IPS-18c (cell line): Measurements from ENCODE around the gene MIER3.
A peak's percentile ranks its signal among the peaks of the same experiment; 100 is the strongest.

Experiments
- H3K4me3 ChIP-seq: 2 replicates; pipeline ENCODE4 v1.7.0; 2013; ENCODE audit warnings: low read depth, mild to moderate bottlenecking, low read length, moderate library complexity; ENCODE audit not compliant: insufficient read depth
- H3K9me3 ChIP-seq: one replicate; pipeline ENCODE4 v1.6.1; 2013; ENCODE audit warnings: mild to moderate bottlenecking, low read length, moderate library complexity; ENCODE audit not compliant: control insufficient read depth, insufficient read depth

Gene MIER3

DNA sequence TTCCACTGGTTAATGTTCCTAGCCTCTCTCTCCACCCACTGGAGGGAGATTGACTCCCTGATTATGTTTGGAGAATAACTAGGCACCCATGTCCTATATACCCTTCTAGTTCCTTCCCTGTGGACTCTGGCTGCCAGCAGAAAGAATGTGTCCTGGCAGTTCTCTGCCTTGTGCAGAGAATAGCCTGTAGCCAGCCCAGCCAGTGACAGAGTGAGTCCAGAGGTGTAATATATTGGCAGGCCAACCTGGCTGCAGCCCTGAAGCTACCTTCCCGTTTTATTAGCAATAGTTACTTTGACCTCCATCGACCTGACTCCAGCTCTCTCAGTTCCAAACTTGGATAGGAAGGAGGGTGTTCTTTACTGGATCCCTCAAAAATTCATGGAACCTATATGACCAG, 34.4 kb downstream of the MIER3 start:
- H3K4me3 ChIP-seq, result no peak overlapping the region
- H3K9me3 ChIP-seq, result no peaks in the 10 kb centered on the region

DNA sequence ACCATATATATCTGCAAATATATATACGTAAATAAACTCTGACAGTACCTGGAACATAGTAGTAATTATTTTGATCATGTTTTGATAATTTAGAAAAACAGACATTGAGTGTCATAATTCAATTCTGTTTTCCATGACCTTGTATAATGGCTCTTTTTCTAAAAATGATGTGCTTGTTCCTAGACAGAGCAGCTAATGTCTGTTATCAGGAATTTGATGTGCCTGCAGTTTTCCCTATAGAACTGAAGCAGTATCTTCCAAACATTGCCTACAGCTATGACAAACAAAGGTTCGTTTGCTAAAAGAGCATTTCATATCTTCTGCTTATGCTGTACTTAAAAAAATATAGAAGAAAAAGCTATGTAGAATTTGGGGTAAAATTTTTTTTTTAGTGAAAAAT, 37.2 kb downstream of the MIER3 start:
- Histone ChIP-seq H3K4me3 (no peak overlapping the region), H3K9me3 (no peaks in the 10 kb centered on the region)

DNA sequence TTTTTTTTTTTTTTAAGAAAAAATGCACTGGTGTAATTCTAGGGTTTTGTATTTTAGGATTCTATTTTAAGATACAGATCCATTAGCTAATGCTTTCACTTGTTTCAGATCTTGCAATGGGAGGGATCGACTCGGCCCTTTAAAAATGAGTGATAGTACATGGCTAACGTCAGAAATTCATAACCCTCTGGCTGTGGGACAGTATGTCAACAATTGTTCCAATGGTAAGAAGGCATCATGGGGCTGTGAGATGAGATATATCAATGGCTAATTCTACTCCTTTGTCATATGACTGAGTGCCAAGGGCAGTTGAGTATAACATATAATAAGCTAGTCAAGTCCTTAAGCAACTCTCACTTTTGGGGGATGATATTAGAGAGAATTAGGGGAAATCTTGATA, 38.2 kb downstream of the MIER3 start:
- H3K4me3 ChIP-seq, result no peak overlapping the region
- no peaks in the 10 kb centered on the region for H3K9me3 ChIP-seq

DNA sequence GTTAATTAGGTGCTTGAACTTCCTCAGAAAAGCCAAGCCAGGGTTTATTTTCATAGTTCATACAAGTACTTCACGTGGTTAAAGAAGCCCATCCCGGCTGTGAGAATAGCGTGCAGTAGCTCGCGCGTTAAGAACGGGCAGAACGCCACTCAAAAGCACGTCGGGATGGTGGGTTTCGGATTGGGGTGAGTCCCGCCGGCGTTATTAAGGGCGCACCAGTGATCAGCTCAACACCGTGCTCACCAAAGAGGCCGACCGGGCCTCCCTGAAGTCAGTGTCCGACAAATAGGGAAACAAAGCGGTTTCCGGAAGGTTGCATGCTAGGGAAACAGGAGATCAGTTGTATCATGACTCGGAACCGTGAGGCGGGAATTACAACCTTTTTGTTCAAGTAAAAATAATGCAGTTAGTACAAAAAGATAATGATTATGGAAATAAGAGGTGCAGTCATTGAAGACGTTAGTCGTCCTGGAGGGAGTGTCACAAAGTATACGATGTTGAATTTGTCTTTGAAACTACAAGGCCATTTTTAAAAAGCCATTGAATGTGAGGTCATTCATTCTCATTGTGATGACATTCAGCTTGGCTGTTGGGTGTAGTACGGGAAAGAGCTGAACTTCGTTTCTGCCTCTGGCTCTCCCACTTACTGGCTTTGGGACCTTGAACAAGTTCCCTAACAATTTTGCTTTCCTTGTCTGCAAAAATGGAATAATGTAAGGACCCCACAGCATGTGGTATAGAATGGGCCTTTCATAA, 41.5 kb downstream of the MIER3 start:
- Histone ChIP-seq H3K9me3 (no peaks in the 10 kb centered on the region), H3K4me3 (peak overlapping the region; percentile 48)

DNA sequence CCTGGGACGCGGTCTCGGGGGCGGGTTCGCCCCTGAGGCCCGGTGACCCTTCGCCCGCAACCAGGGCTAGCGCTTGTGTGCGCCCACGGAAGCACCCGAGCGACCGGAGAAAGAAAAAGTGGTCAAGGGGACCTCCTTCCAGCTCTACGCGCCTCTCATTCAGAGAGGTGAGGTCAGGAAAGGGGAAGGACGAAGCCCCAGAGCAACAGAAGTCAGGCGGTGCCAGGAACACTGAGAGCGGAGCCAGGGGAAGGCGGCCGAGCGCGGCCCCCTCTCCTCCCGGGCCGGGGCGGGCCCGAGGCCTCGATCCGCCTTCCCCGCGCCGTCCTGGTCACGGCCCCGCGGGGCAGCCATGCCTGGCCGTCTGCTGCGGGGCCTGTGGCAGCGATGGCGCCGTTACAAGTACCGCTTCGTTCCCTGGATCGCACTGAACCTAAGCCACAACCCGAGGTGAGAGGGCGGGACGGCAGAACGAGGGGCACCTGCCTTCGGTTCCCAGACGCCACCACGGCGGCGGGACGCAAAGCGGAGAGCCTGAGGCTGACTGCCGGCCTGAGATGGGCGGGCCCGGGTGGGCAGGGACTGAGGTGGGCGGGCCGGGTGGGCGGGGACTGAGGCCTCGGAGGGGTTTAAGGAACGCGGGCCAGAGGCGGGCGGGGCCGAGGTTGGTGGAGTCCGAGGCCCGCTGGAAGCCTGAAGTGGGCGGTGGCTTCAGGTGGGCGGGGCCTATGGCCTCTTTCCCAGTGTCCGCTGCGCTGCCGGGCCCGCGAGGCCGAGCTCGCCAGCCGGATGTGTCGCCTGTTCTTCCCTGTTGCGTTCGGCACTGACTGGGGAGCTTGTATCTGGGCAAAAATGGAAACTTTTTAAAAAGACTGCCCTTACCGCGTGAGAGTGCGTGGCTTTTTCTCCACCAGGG, 42.4 kb downstream of the MIER3 start, which contains the start of gene SETD9:
Gene SETD9 (plus strand): TSS at position 303 of the 916 bp plus-strand sequence. CDS start 50 bp downstream, at position 353.
- H3K4me3 ChIP-seq, result peak within 1 kb of the TSS; percentile 79
- H3K9me3 ChIP-seq, result no peaks in the 10 kb centered on the region

DNA sequence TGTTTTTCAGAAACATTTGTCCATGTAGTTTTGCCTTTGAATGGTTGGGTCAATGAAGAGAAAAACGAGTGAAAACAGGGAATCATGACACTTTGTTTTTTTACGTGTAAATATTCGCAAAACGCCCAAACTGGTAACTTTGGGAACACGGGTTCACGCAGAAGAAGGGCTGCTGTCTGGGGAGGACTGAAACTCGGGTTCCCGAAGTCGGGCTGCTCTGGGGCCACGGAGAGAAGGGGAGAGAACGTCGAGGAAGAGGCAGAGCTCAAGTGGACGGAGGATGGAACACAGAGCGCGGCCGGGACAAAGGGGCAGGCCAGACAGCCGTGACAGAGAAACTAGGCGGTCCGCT, 43.0 kb downstream of the MIER3 start:
- peak overlapping the region; percentile 79 for H3K4me3 ChIP-seq
- H3K9me3 ChIP-seq, result no peaks in the 10 kb centered on the region

DNA sequence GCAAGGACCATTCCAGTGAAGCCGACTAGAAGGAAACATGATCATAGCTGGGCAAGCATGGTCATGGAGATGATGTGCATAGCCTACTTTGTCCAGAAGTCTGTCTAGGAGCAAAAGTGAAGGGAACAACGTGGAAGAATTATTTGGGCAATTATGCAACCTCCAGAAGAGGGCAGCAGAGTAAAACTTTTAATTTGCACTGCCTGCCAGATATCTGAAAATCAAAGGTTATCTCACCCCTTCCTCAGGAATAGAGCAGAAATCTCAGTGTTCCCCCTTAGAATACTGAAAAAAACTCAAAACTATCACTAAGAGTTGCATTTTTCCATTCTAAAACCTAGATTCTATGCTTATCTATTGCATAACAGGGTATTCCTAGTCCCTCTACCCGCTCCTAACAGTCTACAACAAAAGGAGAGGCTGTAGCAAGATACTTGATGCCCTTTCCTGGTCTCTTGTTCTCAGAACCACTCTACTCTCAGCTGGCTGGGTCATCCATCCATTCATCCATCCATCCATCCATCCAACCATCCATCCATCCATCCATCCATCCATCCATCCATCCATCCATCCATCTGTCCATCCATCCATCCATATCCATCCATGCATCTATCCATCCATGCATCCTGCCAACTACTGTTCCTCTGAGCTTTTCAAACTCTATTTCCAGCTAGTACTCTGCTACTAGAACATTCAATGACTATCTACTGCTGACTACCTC, 50.9 kb downstream of the MIER3 start:
- no peak overlapping the region for H3K4me3 ChIP-seq

DNA sequence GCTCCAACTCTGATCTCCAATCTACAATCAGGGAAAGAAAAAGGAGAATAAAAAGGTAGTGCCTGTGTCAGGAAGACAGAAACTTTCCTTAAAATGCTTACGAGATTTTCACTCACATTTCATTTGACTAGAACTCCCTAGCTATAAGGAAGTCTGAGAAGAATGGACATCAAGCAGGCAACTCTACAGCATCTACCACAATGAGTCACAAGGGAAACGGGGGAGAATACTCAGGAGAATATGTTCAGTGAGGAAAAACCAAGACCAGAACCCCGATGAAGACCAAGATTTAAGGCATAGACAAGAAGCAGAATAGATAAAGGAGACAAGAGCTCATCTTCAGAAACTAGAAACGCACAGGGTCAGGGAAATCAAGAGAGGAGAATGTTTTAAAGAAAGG, 51.5 kb downstream of the MIER3 start:
- no peaks in the 10 kb centered on the region for H3K9me3 ChIP-seq
- H3K4me3 ChIP-seq, result no peak overlapping the region

More for the DNA sequence above, 50.9 kb downstream of the MIER3 start:
- H3K9me3 ChIP-seq, result no peaks in the 10 kb centered on the region

DNA sequence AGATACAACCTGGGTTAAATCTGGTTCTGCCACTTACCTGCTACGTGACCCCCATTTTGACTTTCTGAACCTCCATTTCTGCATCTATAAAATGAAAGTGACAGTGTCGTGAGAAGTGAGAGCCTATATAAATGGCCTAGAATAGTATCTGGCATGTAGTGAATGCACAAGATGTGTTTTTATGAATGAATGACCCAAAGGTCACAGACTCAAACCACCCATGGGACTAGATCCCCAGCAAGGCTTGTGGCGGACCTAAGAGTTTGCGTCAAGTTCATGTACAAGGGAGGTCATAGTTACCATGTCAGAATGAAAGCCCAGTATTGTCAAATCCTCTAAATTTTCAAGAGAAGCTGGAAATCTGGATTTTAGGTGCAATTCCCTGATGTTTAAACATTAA, 53.7 kb downstream of the MIER3 start:
- Histone ChIP-seq H3K9me3 (no peaks in the 10 kb centered on the region), H3K4me3 (no peak overlapping the region)

DNA sequence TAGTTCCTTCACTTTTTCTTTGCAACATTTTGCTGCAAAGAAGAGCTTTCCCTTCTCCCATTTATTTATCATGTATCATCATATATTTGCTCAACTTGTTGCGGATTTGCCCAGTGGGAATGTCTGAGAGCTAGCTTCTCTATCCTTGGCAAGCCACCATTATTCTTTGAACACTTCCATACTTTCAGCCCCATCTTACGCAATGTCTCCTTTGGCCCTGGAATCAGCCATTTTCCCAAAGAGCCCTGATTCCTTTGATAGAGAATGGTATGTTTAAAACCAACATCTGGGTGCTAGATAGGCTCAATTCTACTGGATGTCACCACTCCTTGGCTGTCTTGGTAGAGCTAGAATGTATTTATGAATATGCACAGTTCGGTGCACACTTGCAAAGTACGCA, 55.2 kb downstream of the MIER3 start:
- no peak overlapping the region for H3K4me3 ChIP-seq

DNA sequence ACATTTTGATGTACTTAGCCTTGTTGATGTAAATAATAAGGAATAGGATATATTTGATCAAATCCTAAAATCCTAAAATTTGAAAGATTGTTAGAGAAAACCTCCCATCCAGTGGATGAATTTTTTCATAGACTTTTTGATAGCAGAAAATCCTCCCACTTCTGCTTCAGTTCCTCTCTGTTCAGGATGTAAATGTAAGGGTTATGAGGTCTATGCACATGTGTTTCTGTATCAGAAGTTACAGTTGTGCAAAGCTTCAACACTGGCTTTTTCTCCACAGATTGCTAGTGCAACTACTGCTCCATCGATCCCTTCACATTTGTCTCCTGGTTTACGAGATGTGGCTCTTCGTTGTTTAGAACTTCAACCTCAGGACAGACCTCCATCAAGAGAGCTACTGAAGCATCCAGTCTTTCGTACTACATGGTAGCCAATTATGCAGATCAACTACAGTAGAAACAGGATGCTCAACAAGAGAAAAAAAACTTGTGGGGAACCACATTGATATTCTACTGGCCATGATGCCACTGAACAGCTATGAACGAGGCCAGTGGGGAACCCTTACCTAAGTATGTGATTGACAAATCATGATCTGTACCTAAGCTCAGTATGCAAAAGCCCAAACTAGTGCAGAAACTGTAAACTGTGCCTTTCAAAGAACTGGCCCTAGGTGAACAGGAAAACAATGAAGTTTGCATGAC, 58.5 kb downstream of the MIER3 start:
- Histone ChIP-seq H3K4me3 (no peak overlapping the region), H3K9me3 (no peaks in the 10 kb centered on the region)

More for the DNA sequence above, 55.2 kb downstream of the MIER3 start:
- H3K9me3 ChIP-seq, result no peaks in the 10 kb centered on the region

DNA sequence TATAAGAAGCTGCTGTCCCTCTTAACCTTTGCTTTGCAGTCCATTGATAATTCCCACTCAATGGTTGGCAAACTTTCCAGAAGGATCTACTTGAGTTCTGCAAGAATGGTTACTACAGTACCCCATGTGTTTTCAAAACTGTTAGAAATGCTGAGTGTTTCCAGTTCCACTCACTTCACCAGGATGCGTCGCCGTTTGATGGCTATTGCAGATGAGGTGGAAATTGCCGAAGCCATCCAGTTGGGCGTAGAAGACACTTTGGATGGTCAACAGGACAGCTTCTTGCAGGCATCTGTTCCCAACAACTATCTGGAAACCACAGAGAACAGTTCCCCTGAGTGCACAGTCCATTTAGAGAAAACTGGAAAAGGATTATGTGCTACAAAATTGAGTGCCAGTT, 70.4 kb downstream of the MIER3 start:
- Histone ChIP-seq H3K4me3 (no peak overlapping the region), H3K9me3 (no peaks in the 10 kb centered on the region)

DNA sequence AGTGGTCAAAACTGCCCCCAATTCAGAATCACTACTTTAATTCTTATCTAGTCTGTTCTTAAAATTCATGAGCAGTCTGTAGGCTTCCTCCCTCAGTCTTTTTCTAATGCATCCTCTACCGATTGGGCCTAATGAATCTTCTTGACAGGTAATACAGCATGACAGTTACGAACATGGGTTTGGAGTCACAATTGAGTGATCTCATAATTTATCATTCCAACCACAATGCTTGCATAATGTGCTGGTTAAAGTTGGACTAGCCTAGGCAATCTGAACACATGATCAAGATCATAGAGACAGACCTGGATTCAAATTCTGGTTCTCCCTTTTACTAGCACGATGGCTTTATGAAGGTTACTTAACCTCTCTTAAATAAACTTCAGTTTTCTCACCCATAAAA, 75.6 kb downstream of the MIER3 start:
- no peaks in the 10 kb centered on the region for H3K9me3 ChIP-seq
- no peak overlapping the region for H3K4me3 ChIP-seq

DNA sequence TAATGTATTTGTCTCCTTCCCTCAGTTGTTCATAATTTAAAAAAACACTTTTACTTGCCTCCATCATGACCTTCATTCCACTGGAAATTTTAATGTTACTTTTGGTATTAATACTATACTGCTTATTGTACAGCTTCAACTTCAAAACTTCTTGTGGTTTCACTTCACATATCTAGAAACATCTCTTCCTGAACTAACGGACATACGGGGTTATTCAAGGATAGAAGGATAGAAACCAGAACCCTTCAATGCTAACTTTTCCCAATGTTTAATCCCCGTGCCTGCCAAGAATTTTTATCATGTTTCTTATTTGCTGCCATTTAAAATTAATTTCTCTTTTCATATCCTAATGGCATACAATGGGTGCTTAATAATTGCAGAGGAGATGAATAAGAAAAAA, 78.9 kb downstream of the MIER3 start:
- Histone ChIP-seq H3K4me3 (no peak overlapping the region), H3K9me3 (no peaks in the 10 kb centered on the region)

DNA sequence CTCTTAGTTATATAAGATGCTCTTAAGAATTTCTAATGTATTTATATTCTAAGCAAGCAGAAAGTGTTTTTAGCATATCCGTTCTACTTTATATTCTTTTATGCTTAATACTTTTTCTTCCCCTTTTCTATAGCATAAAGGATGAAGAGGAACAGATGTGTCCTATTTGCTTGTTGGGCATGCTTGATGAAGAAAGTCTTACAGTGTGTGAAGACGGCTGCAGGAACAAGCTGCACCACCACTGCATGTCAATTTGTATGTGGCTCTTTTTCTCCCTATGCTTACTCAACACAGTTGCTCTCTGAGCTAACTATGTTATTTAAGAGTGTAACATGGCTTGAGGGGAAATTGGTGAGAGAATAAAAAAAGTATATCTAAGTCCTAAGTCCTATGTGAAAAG, 80.1 kb downstream of the MIER3 start:
- Histone ChIP-seq H3K9me3 (no peaks in the 10 kb centered on the region), H3K4me3 (no peak overlapping the region)
